GM21528 (cell line): ENCODE measurements around the gene CATSPERB.
"Not testable (repeated sequence)": the region's sequence is repeated elsewhere in the genome, so short reads cannot be mapped to it uniquely, and the experiment has no call there.

Experiments
- ATAC-seq: cut with Tn5 transposase; IDR thresholded peaks from one replicate; pipeline ENCODE4 v1.9.1; 2021; ENCODE audit warnings: mild to moderate bottlenecking, moderate library complexity; ENCODE audit not compliant: unreplicated experiment, low FRiP score

The CATSPERB gene

DNA sequence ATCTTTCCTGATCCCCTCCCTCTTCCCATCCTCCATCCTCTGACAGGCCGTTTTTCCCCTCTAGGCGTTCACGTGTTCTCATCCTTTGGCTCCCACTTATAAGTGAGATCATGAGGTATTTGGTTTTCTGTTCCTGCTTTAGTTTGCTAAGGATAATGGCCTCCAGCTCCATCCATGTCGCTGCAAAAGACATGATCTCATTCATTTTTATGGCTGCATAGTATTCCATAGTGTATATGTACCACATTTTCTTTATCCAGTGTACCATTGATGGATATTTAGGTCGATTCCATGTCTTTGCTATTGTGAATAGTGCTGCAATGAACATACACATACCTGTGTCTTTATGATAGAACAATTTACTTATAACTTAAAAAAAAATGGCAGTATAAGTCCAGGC lies 197.8 kb downstream of the CATSPERB start:
- not testable (repeated sequence) for ATAC-seq

DNA sequence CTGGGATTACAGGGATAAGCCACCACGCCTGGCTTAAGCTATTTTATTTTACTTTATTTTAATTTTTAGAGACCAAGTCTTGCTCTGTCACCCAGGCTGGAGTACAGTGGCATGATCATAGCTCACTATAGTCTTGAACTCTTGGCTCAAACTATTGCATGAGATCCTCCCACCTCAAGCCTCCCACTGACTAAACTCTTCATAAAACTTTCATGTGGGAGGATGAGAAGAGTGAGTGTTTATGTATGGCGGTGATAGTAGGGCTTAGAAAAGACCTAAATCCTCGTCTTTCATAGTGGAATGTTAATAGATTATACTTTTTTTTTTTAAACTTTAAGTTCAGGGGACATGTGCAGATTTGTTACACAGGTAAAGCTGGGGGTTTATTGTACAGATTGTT lies 198.3 kb downstream of the CATSPERB start:
- ATAC-seq: no peak
